AG04450 (cell line): ENCODE results near the gene MAML2. TPM values are rescaled to one million over a fixed set of nuclear protein-coding genes. Genes with fewer than 3 reads are reported as not detected.

Experiments
- CTCF ChIA-PET: fragments of 300-600, 350-600 bp; formaldehyde crosslinking; extraction: SDS; loops from one replicate; lab custom pipeline; 2022; ENCODE audit warnings: antibody characterized with exemption, inconsistent platforms; lab: Charles Lee
- POLR2A ChIA-PET: fragments of 350-600 bp; formaldehyde crosslinking; extraction: SDS; loops from one replicate; lab custom pipeline; 2021; ENCODE audit warnings: antibody characterized with exemption, inconsistent platforms; lab: Yijun Ruan, JAX
- DNase-seq: peaks from one replicate; pipeline ENCODE4 v3.0.0-alpha.2; 2011; ENCODE audit warnings: low read depth, low spot score
- H3K27ac ChIP-seq: one replicate; pipeline ENCODE4 v1.5.1; 2012; ENCODE audit warnings: low read depth, low read length, control low read depth
- H3K27me3 ChIP-seq: one replicate; pipeline ENCODE4 v1.6.0; 2012; ENCODE audit warnings: low read length; ENCODE audit not compliant: control insufficient read depth, insufficient read depth
- H3K4me3 ChIP-seq: 2 replicates; pipeline ENCODE4 v1.5.1; 2011; ENCODE audit warnings: mild to moderate bottlenecking, low read depth, low read length, control low read depth
- H3K9me3 ChIP-seq: 2 replicates; pipeline ENCODE4 v1.5.1; 2012; ENCODE audit warnings: low read length; ENCODE audit not compliant: control insufficient read depth, insufficient read depth
- polyA plus RNA-seq: library from polyadenylated mRNA; depleted of rRNA; stranded (reverse); fragments of >200 nt; gene quantifications from 2 replicates; pipeline ENCODE4 v1.2.3, GENCODE V29; 2011
- TF ChIP-seq, protein P1 (sequence below): IDR thresholded peaks from 2 replicates; pipeline ENCODE4 v1.5.1; 2011; ENCODE audit warnings: low read depth, low read length, control low read depth, inconsistent platforms

MAML2 gene
- polyA plus RNA-seq, 1 experiment: 23.0 TPM

DNA sequence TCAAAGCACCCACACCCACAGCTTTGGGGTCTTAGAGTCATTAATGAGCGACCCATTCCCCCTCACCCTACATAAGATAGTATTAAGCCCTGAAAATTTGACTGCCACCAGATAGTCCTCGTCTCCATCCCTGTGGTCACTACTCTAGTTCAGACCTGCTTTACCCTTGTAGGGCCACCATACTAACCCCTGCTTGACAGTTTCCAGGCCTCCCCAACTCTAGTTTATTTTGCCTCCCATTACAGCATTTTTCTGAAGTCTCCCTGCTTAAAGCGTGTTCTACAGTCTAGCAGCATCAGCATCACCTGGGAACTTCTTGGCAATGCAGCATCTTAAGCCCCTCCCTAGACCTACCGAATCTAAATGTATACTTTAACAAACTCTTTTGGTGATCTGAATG is 192.4 kb downstream of the MAML2 start:
- no peak for DNase-seq
- Histone ChIP-seq H3K27ac (peak overlapping the region; percentile 76), H3K9me3 (no peaks in the 10 kb centered on the region), H3K4me3 (no peak overlapping the region), H3K27me3 (no peaks in the 10 kb centered on the region)
- ChIA-PET POLR2A (interaction anchor here (1.1 kb wide), 1 partner anchor 11 kb away, joined by 7 read pairs; no protein-coding TSS in a partner anchor), CTCF (interaction anchor here (0.5 to 1.8 kb wide), 2 partner anchors 175 to 193 kb away, joined by 5 to 6 read pairs; partner anchors contain the start of gene MAML2)
- TF ChIP-seq, protein P1, sequence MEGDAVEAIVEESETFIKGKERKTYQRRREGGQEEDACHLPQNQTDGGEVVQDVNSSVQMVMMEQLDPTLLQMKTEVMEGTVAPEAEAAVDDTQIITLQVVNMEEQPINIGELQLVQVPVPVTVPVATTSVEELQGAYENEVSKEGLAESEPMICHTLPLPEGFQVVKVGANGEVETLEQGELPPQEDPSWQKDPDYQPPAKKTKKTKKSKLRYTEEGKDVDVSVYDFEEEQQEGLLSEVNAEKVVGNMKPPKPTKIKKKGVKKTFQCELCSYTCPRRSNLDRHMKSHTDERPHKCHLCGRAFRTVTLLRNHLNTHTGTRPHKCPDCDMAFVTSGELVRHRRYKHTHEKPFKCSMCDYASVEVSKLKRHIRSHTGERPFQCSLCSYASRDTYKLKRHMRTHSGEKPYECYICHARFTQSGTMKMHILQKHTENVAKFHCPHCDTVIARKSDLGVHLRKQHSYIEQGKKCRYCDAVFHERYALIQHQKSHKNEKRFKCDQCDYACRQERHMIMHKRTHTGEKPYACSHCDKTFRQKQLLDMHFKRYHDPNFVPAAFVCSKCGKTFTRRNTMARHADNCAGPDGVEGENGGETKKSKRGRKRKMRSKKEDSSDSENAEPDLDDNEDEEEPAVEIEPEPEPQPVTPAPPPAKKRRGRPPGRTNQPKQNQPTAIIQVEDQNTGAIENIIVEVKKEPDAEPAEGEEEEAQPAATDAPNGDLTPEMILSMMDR: no peak

DNA sequence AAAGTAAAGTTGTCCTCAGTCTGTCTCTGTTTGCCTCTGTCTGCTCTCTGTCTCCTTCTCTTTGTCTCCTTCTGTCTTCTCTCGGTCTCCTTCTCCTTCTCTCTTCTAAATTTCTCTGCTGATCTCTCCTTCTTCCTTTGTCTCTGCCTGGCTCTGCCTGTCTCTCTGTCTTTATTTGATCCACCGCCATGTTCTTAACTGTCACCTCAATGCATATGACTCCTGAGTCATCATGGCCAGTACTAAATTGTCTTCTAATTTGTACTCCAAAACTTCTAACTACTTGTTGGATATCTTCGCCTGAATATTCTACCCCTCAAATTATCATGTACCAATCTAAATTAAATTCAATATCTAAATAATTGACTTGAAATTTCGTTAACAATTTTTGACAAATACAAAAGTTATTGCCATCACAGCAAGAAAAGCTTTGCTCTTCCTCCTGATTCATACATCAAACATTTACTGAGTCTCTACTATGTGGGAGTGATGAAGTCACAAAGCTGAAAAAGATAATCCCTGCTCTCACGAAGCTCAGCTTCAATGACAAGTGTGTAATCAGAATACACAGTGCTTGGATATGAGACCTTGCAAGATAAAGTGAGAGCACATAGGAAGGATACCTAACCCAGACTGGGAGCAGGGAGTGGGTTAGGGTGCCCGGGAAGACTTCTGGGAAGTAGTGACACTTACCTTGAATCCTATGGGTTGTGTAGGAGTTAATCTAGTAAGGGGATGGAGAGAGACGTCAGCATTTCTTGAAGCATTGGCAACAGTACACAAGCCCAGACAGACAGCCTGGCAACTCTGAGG is 193.0 kb downstream of the MAML2 start:
- CTCF ChIA-PET: interaction anchor here (0.5 kb wide), 1 partner anchor 175 kb away, joined by 5 read pairs; no protein-coding TSS in a partner anchor
- POLR2A ChIA-PET: interaction anchor here (0.6 to 1.1 kb wide), 4 partner anchors 11 to 240 kb away, joined by 4 to 7 read pairs (median 4); partner anchors contain the start of genes CCDC82 and JRKL

DNA sequence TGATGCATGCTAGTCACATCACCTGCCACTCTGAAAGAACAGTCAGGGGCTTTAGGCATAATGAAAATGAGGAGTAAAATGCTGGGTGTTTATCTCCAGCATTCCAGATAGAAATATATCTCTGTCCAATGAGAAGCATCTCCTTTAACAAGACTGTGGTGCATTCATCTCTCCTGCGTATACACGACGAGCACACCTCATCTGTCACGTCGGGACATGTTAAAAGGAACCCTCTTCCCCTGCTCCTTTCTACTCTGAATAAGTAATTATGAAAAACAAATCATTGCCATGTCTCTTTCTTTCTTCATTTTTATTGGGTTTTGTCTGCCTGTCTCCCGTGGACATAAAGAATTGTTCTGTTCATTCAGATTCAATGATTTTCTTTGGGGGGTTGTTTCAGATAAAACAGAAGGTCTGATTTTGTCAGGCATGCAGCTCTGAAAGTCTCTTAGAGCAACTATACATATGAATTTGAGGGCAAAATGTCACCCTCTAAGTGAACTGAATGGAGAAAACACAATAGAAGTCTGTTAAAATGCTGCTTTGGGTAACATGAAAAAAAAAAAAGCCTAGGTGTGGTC is 195.0 kb downstream of the MAML2 start:
- TF ChIP-seq, protein P1: no peak
- DNase-seq: no peak
- ChIA-PET POLR2A (interaction anchor here (0.6 kb wide), 1 partner anchor 357 kb away, joined by 6 read pairs; the partner anchor contains the start of gene CEP57), CTCF (interaction anchor here (0.6 to 1.1 kb wide), 2 partner anchors 14 to 194 kb away, joined by 3 read pairs; no protein-coding TSS in a partner anchor)
- Histone ChIP-seq H3K4me3 (no peak overlapping the region), H3K9me3 (no peaks in the 10 kb centered on the region), H3K27ac (no peak overlapping the region), H3K27me3 (no peaks in the 10 kb centered on the region)

More for the DNA sequence above, 193.0 kb downstream of the MAML2 start:
- TF ChIP-seq, protein P1: no peak
- peak overlapping the region; percentile 80 for H3K27ac ChIP-seq
- H3K9me3 ChIP-seq: no peaks in the 10 kb centered on the region
- peak; percentile 68 for DNase-seq
- H3K27me3 ChIP-seq: no peaks in the 10 kb centered on the region
- no peak overlapping the region for H3K4me3 ChIP-seq

DNA sequence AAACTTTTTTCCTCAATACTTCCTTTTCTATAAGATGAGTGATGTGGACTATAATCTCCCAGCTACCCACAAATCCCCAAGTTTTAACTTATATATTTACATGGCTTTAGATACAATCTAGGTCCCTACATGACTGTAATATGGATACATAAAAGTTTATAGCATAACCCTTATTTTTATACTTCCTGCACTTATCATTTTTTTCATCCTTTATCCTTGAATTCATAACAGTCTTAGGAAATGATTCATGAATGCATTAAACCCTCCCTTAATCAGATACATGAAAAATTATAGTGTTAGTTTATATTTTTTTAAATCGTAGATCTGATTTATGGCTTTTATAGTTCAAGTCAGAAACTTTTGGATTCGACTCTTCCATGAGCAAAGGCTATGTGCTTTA is 195.8 kb downstream of the MAML2 start:
- H3K27me3 ChIP-seq: no peaks in the 10 kb centered on the region
- H3K4me3 ChIP-seq: no peak overlapping the region
- TF ChIP-seq, protein P1: no peak
- no peak overlapping the region for H3K27ac ChIP-seq
- ChIA-PET POLR2A (no interaction called here), CTCF (interaction anchor here (1.2 kb wide), 1 partner anchor 196 kb away, joined by 3 read pairs; the partner anchor contains the start of gene MAML2)
- DNase-seq: no peak
- no peaks in the 10 kb centered on the region for H3K9me3 ChIP-seq
